Gastroesophageal sphincter (tissue), 3 donors: ENCODE data around the gene NOX5.

Experiments used
- CTCF ChIP-seq, 4 experiments: fragments of 200-600 bp in 2 of 4; fragments of 450-650 bp in 2 of 4; sonication (generic) in 1 of 4; IDR thresholded peaks; one replicate each; pipeline ENCODE4 v1.5.1; 2017 to 2019; ENCODE audit warnings: antibody characterized with exemption in 4 of 4, mild to moderate bottlenecking in 2 of 4, moderate library complexity in 2 of 4
- POLR2A ChIP-seq, 2 donors: fragments of 450-650 bp; IDR thresholded peaks; one replicate each; pipeline ENCODE4 v1.6.1; 2017; ENCODE audit warnings: antibody characterized with exemption in 2 of 2, mild to moderate bottlenecking in 2 of 2, moderate library complexity in 1 of 2

DNA sequence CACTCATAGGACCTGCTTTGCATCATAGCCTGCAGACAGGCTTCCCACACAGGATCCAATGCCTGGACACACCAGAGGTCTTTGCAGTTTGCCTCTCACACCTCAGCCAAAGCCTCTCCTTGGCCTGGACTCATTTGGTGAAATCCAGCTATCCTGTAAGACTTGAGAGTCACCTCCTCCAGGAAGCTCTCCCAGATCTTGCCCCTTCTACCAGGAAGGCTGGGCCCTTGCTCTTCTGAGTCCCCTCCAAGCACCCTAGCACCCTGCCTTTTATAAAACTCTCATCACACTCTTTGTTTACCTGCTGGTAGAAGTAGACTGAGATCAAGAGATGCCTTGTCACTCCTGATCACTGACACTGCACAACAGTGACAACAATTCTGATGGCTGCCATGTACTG, 79.1 kb downstream of the NOX5 start:
- TF ChIP-seq CTCF (IDR thresholded peaks at IDR 0.05) (no peak), POLR2A (IDR thresholded peaks at IDR 0.05) (no peak)
